ENCODE measurements around the gene TSEN15. TPM values are rescaled to one million over a fixed set of nuclear protein-coding genes. Genes with fewer than 3 reads are reported as not detected.

The TSEN15 gene
- total and polyA plus RNA-seq, 4 donors, result 9.1 to 21.9 (median 19.3) TPM

DNA sequence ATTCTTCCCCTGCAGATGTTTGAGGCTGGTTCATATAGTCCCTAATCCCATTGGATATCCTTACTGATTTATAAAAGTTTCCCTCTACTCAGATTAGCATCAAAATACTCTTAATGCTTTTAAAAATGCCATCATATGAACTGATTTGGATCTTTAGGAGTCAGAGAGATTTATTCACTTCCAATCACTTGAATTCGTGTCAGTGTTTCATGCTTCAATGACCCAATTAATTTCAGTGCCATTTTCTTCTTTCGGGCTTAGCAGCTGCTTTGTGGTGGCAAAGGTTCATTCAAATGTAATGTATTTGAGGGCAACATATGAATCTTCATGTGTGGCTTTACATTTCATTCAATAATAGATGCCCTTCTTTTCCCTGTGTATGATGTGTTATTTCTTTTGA, 2.2 kb upstream of the TSEN15 start (continued):
- TF ChIP-seq GABPA (IDR thresholded peaks at IDR 0.05 in 1 of 2, conservative IDR thresholded peaks at IDR 0.05 in 1 of 2) (no peak), JUND (IDR thresholded peaks at IDR 0.05) (no peak)

DNA sequence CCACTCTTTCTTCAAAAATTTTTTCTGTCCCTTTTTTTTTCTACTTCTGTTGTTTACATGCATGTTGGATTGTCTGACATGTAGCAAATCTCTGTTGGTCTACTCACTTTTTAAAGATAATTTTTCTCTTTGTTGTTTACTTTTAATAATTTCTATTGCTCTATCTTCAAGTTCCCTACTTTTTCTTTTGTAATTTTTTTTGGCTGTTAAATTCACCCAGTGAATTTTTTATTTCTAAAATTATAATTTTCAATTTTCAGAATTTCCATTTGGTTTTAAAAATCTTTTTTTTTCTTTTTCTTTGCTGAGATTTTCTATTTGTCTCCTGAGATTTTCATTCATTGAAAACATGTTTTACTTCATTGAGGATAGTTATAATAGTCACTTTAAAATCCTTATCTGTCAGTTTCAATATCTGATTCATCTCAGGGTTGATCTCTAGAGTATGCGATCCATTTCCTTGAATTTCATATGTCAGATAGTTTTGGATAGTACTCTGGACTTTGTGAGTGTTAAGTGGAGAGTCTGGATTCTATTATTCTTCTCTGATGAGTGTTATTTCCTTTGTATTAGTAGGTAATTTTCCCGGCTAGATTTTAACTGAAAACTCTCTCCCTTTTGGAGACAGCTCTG, 1.6 kb upstream of the TSEN15 start:
- Histone ChIP-seq H3K9me3 (ENCODE audit: control insufficient read depth in 4 of 4, low read length in 3 of 4) (no peaks in the 10 kb centered on the region), H3K36me3 (ENCODE audit: control insufficient read depth in 4 of 4, insufficient read depth in 3 of 4, low read depth in 1 of 4, low read length in 3 of 4) (no peaks in the 10 kb centered on the region), H3K4me3 (ENCODE audit: low read depth in 1 of 3, low read length in 3 of 3) (no peak overlapping the region), H3K27me3 (ENCODE audit: control insufficient read depth in 4 of 4, insufficient read depth in 4 of 4, low read length in 3 of 4) (no peaks in the 10 kb centered on the region), H3K27ac (ENCODE audit: low read depth in 1 of 2, low read length in 2 of 2) (no peak overlapping the region), H3K4me1 (ENCODE audit: control insufficient read depth in 4 of 4, insufficient read depth in 4 of 4, low read length in 3 of 4) (peaks cover 5 to 17% (median 11%) of the 10 kb centered on the region in 4 donors), H3K9ac (ENCODE audit: low read depth in 1 of 2, low read length in 2 of 2) (no peak overlapping the region)
- DNase-seq (ENCODE audit: low spot score), result no peak
- TF ChIP-seq, protein P1, sequence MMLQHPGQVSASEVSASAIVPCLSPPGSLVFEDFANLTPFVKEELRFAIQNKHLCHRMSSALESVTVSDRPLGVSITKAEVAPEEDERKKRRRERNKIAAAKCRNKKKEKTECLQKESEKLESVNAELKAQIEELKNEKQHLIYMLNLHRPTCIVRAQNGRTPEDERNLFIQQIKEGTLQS (IDR thresholded peaks at IDR 0.05), result no peak
- no peak for TF ChIP-seq YY1 (IDR thresholded peaks at IDR 0.05)
- no peak for TF ChIP-seq GABPA (IDR thresholded peaks at IDR 0.05 in 1 of 2, conservative IDR thresholded peaks at IDR 0.05 in 1 of 2)
- no peak for TF ChIP-seq RXRA (IDR thresholded peaks at IDR 0.05)
- no peak for TF ChIP-seq RAD21 (IDR thresholded peaks at IDR 0.05)
- TF ChIP-seq, protein P2, sequence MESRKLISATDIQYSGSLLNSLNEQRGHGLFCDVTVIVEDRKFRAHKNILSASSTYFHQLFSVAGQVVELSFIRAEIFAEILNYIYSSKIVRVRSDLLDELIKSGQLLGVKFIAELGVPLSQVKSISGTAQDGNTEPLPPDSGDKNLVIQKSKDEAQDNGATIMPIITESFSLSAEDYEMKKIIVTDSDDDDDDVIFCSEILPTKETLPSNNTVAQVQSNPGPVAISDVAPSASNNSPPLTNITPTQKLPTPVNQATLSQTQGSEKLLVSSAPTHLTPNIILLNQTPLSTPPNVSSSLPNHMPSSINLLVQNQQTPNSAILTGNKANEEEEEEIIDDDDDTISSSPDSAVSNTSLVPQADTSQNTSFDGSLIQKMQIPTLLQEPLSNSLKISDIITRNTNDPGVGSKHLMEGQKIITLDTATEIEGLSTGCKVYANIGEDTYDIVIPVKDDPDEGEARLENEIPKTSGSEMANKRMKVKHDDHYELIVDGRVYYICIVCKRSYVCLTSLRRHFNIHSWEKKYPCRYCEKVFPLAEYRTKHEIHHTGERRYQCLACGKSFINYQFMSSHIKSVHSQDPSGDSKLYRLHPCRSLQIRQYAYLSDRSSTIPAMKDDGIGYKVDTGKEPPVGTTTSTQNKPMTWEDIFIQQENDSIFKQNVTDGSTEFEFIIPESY (IDR thresholded peaks at IDR 0.05), result no peak
- TF ChIP-seq NR2F2 (IDR thresholded peaks at IDR 0.05), result no peak
- TF ChIP-seq HNF4G (IDR thresholded peaks at IDR 0.05), result no peak
- TF ChIP-seq, protein P3, sequence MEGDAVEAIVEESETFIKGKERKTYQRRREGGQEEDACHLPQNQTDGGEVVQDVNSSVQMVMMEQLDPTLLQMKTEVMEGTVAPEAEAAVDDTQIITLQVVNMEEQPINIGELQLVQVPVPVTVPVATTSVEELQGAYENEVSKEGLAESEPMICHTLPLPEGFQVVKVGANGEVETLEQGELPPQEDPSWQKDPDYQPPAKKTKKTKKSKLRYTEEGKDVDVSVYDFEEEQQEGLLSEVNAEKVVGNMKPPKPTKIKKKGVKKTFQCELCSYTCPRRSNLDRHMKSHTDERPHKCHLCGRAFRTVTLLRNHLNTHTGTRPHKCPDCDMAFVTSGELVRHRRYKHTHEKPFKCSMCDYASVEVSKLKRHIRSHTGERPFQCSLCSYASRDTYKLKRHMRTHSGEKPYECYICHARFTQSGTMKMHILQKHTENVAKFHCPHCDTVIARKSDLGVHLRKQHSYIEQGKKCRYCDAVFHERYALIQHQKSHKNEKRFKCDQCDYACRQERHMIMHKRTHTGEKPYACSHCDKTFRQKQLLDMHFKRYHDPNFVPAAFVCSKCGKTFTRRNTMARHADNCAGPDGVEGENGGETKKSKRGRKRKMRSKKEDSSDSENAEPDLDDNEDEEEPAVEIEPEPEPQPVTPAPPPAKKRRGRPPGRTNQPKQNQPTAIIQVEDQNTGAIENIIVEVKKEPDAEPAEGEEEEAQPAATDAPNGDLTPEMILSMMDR (IDR thresholded peaks at IDR 0.05; ENCODE audit: low read depth, low read length, missing input control), result no peak
- no peak for TF ChIP-seq TAF1 (conservative IDR thresholded peaks at IDR 0.05)
- TF ChIP-seq, protein P4, sequence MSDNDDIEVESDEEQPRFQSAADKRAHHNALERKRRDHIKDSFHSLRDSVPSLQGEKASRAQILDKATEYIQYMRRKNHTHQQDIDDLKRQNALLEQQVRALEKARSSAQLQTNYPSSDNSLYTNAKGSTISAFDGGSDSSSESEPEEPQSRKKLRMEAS (IDR thresholded peaks at IDR 0.05), result no peak
- TF ChIP-seq JUND (IDR thresholded peaks at IDR 0.05), result no peak
- no peak for TF ChIP-seq SP1 (IDR thresholded peaks at IDR 0.05)
- TF ChIP-seq HNF4A (conservative IDR thresholded peaks at IDR 0.05), result no peak
- TF ChIP-seq EGR1 (IDR thresholded peaks at IDR 0.05; ENCODE audit: low read depth in 2 of 2), result no peak
- TF ChIP-seq, protein P5, sequence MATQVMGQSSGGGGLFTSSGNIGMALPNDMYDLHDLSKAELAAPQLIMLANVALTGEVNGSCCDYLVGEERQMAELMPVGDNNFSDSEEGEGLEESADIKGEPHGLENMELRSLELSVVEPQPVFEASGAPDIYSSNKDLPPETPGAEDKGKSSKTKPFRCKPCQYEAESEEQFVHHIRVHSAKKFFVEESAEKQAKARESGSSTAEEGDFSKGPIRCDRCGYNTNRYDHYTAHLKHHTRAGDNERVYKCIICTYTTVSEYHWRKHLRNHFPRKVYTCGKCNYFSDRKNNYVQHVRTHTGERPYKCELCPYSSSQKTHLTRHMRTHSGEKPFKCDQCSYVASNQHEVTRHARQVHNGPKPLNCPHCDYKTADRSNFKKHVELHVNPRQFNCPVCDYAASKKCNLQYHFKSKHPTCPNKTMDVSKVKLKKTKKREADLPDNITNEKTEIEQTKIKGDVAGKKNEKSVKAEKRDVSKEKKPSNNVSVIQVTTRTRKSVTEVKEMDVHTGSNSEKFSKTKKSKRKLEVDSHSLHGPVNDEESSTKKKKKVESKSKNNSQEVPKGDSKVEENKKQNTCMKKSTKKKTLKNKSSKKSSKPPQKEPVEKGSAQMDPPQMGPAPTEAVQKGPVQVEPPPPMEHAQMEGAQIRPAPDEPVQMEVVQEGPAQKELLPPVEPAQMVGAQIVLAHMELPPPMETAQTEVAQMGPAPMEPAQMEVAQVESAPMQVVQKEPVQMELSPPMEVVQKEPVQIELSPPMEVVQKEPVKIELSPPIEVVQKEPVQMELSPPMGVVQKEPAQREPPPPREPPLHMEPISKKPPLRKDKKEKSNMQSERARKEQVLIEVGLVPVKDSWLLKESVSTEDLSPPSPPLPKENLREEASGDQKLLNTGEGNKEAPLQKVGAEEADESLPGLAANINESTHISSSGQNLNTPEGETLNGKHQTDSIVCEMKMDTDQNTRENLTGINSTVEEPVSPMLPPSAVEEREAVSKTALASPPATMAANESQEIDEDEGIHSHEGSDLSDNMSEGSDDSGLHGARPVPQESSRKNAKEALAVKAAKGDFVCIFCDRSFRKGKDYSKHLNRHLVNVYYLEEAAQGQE (IDR thresholded peaks at IDR 0.05), result no peak
- 95% methylated on average over 2 of the region's 2 CpGs for WGBS

All from liver (tissue), 9 donors.